MCF 10A (cell line): ENCODE results near the gene ARID3C. TPM values are rescaled to one million over a fixed set of nuclear protein-coding genes. Genes with fewer than 3 reads are reported as not detected.

ENCODE experiments used
- BruUV-seq: library from RNA; stranded (reverse); fragments of 400-500 nt; replicated peaks from 2 replicates; lab custom pipeline; 2021; lab: Mats Ljungman, UMichigan
- CTCF ChIA-PET: fragments of 300-600 bp; sonication (Branson Sonifier 250); formaldehyde crosslinking; extraction: SDS; loops from one replicate; lab custom pipeline; 2021; ENCODE audit warnings: antibody characterized with exemption, inconsistent platforms; lab: Yijun Ruan, JAX
- POLR2A ChIA-PET: fragments of 300-600, 350-650 bp; sonication (Branson Sonifier 250); formaldehyde crosslinking; extraction: SDS; loops from one replicate; lab custom pipeline; 2020; ENCODE audit warnings: antibody characterized with exemption, inconsistent platforms; lab: Yijun Ruan, JAX
- DNase-seq: peaks from one replicate; pipeline ENCODE4 v3.0.0-alpha.2; 2018; ENCODE audit not compliant: unreplicated experiment
- H3K27ac Mint-ChIP-seq: one replicate; pipeline ENCODE4 v1.8.0; 2022; ENCODE audit warnings: mild to moderate bottlenecking, low read depth, mixed read lengths; ENCODE audit not compliant: unreplicated experiment
- H3K27me3 Mint-ChIP-seq: one replicate; pipeline ENCODE4 v1.8.0; 2022; ENCODE audit warnings: mixed read lengths; ENCODE audit not compliant: insufficient read depth, unreplicated experiment
- H3K36me3 Mint-ChIP-seq: one replicate; pipeline ENCODE4 v1.8.0; 2022; ENCODE audit warnings: mild to moderate bottlenecking, moderate library complexity, mixed read lengths; ENCODE audit not compliant: insufficient read depth, unreplicated experiment
- H3K4me1 Mint-ChIP-seq: one replicate; pipeline ENCODE4 v1.8.0; 2022; ENCODE audit warnings: mixed read lengths; ENCODE audit not compliant: insufficient read depth, unreplicated experiment
- H3K4me3 Mint-ChIP-seq: one replicate; pipeline ENCODE4 v1.8.0; 2022; ENCODE audit warnings: mild to moderate bottlenecking, moderate library complexity, mixed read lengths; ENCODE audit not compliant: unreplicated experiment
- H3K9me3 Mint-ChIP-seq: one replicate; pipeline ENCODE4 v1.8.0; 2022; ENCODE audit warnings: mixed read lengths; ENCODE audit not compliant: unreplicated experiment
- CTCF ChIP-seq: fragments of 200-600 bp; IDR thresholded peaks from one replicate; pipeline ENCODE4 v1.8.0; 2022; ENCODE audit warnings: antibody characterized with exemption, mild to moderate bottlenecking; ENCODE audit not compliant: unreplicated experiment
- intact Hi-C: fragments of 100-400 bp; cut with micrococcal nuclease; formaldehyde crosslinking; loops from 2 replicates; pipeline ENCODE4 v1.14.1; 2022
- total RNA-seq: library from RNA; stranded (reverse); gene quantifications from 2 replicates; pipeline ENCODE4 v1.2.3, GENCODE V29; 2022

ARID3C gene
- total RNA-seq, 1 experiment from 2014 or later = not detected

DNA sequence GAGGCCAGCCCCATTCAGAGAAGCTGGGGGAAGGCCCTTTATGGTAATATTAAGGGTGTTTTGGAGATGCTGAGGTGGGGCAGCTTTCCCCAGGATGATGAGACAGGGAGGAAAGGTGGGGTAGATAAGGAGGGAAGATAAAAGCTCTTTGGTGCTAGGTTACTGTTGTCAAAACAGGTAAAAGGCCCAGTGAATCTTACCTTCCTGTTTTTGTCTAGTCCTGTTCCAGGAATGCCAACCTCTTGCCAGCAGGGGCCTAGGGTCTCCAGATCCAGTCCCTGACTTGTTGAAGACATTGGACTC is 34.4 kb upstream of the ARID3C start:
- Mint-ChIP-seq H3K4me3 (no peak overlapping the region), H3K27me3 (no peaks in the 10 kb centered on the region), H3K36me3 (peaks cover 9% of the 10 kb centered on the region), H3K27ac (peak overlapping the region; percentile 69), H3K4me1 (peaks cover 17% of the 10 kb centered on the region), H3K9me3 (no peaks in the 10 kb centered on the region)
- BruUV-seq = no TSS peak
- CTCF ChIA-PET = interaction anchor here (0.7 to 1.5 kb wide), 5 partner anchors 16 to 39 kb away, joined by 3 to 5 read pairs (median 3); no protein-coding TSS in a partner anchor
- intact Hi-C loops = no loop called here
- TF ChIP-seq CTCF = no peak
- DNase-seq = no peak
- POLR2A ChIA-PET = interaction anchor here (2.7 kb wide), 1 partner anchor 12 kb away, joined by 11 read pairs; the partner anchor contains the start of gene IL11RA

GRCh38 chr9:34662526-34663302 is 33.8 kb upstream of the ARID3C start, which contains the start of gene CCL27:
TSS of gene CCL27 (minus strand) at chr9:34662657. CDS start at chr9:34662633, 24 bp downstream.
- TF ChIP-seq CTCF = no peak
- intact Hi-C loops = no loop called here
- POLR2A ChIA-PET = interaction anchor here (1.4 to 2.7 kb wide), 4 partner anchors 10 to 25 kb away, joined by 4 to 11 read pairs (median 6); partner anchors contain the start of genes IL11RA and SIGMAR1
- DNase-seq = peak; percentile 38
- peaks cover 9% of the 10 kb centered on the region for H3K36me3 Mint-ChIP-seq
- no peak within 1 kb of the TSS for H3K4me3 Mint-ChIP-seq
- H3K9me3 Mint-ChIP-seq = no peaks in the 10 kb centered on the region
- BruUV-seq = no TSS peak
- peaks cover 17% of the 10 kb centered on the region for H3K4me1 Mint-ChIP-seq
- no peaks in the 10 kb centered on the region for H3K27me3 Mint-ChIP-seq
- CTCF ChIA-PET = interaction anchor here (0.6 to 1.5 kb wide), 6 partner anchors 15 to 295 kb away, joined by 3 read pairs; no protein-coding TSS in a partner anchor
- peak within 1 kb of the TSS; percentile 69 for H3K27ac Mint-ChIP-seq

DNA sequence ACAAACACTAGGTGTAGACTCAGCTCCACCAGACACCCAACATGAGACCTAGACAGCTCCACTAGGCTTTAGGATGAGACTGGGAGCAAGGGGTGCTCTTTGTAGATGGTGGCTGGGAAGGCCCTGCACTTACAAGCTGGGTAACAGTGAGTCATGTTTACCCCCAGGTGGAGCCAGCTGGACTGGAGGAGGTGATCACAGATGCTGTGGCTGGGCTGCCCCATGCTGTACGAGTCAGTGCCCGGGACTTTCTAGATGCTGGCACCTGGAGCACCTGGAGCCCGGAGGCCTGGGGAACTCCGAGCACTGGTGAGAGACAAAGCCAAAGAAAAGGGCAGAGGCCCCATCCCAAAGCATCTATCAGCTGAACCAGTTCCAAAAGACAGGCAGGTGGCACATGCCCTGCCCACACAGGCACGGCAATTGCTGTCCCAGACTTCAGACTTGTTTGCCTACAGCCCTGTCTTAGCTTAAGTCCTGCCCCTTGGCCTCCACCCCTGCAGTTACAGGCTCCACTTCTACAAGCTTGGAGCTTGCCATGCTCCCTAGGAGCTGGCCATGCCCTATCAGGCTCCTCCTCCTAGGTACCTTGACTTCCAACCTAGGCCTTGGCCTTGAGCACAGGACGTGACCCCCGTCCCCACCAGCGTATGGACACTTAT is 30.9 kb upstream of the ARID3C start:
- H3K4me1 Mint-ChIP-seq = peaks cover 15% of the 10 kb centered on the region
- no peak overlapping the region for H3K4me3 Mint-ChIP-seq
- H3K36me3 Mint-ChIP-seq = no peaks in the 10 kb centered on the region
- peak; percentile 46 for DNase-seq
- no peaks in the 10 kb centered on the region for H3K9me3 Mint-ChIP-seq
- CTCF ChIA-PET = interaction anchor here (0.6 to 2.5 kb wide), 3 partner anchors 13 to 1076 kb away, joined by 3 to 9 read pairs (median 4); partner anchors contain the start of gene GALT
- no peak for TF ChIP-seq CTCF
- POLR2A ChIA-PET = interaction anchor here (0.8 to 1.6 kb wide), 3 partner anchors 13 to 39 kb away, joined by 4 to 8 read pairs (median 5); partner anchors contain the start of genes DCTN3 and GALT
- no peaks in the 10 kb centered on the region for H3K27me3 Mint-ChIP-seq
- intact Hi-C loops = no loop called here
- no TSS peak for BruUV-seq
- no peak overlapping the region for H3K27ac Mint-ChIP-seq

GRCh38 chr9:34658461-34658860 is 29.6 kb upstream of the ARID3C start:
- Mint-ChIP-seq H3K27ac (no peak overlapping the region), H3K9me3 (no peaks in the 10 kb centered on the region), H3K4me3 (no peak overlapping the region), H3K27me3 (no peaks in the 10 kb centered on the region), H3K4me1 (peaks cover 8% of the 10 kb centered on the region), H3K36me3 (no peaks in the 10 kb centered on the region)
- DNase-seq = no peak
- TF ChIP-seq CTCF = no peak
- BruUV-seq = no TSS peak
- ChIA-PET POLR2A (interaction anchor here (0.7 to 1.0 kb wide), 3 partner anchors 20 to 207 kb away, joined by 3 read pairs; a partner anchor contains a TSS), CTCF (no interaction called here)
- intact Hi-C loops = no loop called here
